PFSK-1 (cell line): ENCODE measurements around the gene ITK.

Experiments used
- FOXP2 ChIP-seq: optimal IDR thresholded peaks from 2 replicates; pipeline ENCODE3; 2011; ENCODE audit warnings: borderline replicate concordance, control low read depth, inconsistent platforms; ENCODE audit not compliant: insufficient read depth; ENCODE audit errors: extremely low read length, extremely low read depth
- POLR2AphosphoS5 ChIP-seq: IDR thresholded peaks from 2 replicates; pipeline ENCODE4 v1.6.1; 2012; ENCODE audit warnings: low read depth, mild to moderate bottlenecking, control low read depth, low read length, moderate library complexity
- REST ChIP-seq, 2 experiments: IDR thresholded peaks; 2 replicates each; pipeline versions ENCODE4 v1.6.1 to v1.8.0; 2011 to 2012; ENCODE audit warnings: low read depth in 2 of 2, low read length in 2 of 2, control low read depth in 1 of 2, inconsistent platforms in 1 of 2, mild to moderate bottlenecking in 1 of 2, moderate library complexity in 1 of 2; ENCODE audit not compliant: insufficient read depth in 1 of 2
- SIN3A ChIP-seq: IDR thresholded peaks from 2 replicates; pipeline ENCODE4 v1.6.1; 2012; ENCODE audit warnings: mild to moderate bottlenecking, low read length, moderate library complexity, borderline replicate concordance; ENCODE audit not compliant: insufficient read depth
- TAF1 ChIP-seq: IDR thresholded peaks from 2 replicates; pipeline ENCODE4 v1.6.1; 2012; ENCODE audit warnings: low read length, control low read depth, borderline replicate concordance; ENCODE audit not compliant: insufficient read depth

GRCh38 chr5:157245476-157245875 is 64.8 kb downstream of the ITK start:
- TF ChIP-seq POLR2AphosphoS5 (no peak), FOXP2 (no peak), REST (IDR thresholded peaks at IDR 0.05; ENCODE audit: insufficient read depth in 1 of 2, low read depth in 2 of 2, low read length in 2 of 2) (no peak), SIN3A (no peak), TAF1 (no peak)
